D341Med (cell line): ENCODE measurements around the gene DAPK2.

ENCODE experiments used
- DNase-seq: peaks from one replicate; pipeline ENCODE4 v3.0.0; 2012; ENCODE audit warnings: low spot score

Gene DAPK2

GRCh38 chr15:63996794-63997357 lies 49.4 kb downstream of the DAPK2 start:
- no peak for DNase-seq

DNA sequence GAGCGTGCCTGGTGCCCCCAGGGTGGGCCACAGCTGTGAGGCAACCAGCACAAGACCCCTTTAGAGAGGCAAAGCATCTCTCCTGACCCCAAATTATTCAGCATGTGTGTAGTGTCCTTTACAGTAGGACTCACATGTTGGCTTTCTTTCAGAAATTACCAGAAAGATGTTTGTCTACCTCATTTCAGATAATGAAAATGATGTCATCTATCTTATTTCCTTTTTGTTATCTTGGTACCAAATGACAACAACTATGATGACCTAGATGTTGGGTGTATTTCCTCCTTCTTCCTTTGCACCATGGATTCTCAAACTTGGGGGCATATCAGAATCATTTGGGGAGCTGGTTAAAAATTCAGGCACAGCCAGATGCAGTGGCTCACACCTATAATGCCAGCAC lies 50.5 kb downstream of the DAPK2 start:
- no peak for DNase-seq

DNA sequence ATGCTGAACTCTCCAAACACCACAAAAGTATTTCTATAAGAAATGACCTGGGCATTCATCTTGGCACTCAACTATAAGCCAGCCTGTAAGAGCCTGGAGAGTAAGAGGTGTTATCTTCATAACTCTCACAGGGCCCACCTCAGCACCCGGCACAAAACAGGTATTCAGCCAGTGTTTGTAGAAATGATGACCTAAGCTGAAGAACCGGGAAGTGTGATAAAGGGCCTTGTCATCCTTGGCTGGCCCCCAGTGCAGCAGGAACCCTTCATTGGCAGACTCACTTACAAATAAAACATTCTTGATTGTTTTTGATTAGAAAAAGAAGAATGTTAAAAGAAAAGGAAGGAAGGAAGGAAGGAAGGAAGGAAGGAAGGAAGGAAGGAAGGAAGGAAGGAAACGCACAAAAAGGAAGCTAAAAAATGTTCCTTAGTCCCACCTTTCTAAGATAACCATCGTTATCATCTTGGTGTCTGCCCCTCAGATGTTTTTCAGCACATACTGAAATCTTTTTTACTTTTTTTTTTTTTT lies 52.1 kb downstream of the DAPK2 start:
- DNase-seq = no peak

DNA sequence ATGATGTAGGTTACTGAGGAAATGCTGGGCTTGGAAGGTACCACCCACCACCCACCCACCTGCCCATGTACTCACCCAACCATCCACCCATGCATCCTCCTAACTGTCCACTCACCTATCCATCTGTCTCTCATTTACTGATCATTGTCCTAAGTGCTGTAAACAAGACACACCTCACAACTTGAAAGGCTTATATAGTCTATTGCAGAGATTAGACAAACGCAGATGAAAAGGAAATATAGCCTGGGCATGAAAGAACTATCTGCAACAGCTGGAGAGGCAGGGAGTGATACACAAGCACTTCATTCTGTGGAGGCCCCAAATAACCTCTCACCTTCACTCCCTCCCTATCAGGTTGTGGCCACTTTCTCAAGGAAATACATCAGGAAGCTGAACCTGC lies 54.0 kb downstream of the DAPK2 start:
- no peak for DNase-seq

DNA sequence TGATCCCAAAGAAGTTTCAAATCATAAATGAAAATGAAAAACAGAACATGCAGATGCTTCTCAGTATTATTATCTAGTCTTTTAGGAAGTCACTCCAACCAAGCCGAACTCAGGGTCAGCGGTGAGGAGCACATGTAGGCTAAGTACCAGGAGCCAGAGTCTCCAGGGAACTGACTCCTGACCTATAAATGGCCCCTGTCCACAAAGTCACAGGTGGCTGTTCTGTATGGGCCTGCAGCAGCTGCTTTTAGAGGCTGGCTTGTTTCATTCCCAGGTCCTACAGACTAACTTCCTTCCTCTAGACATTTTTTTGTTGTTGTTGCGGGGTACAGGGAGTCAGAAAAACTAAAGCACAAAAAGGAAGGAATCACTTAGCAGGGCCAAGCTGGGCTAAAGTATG lies 54.6 kb downstream of the DAPK2 start:
- DNase-seq = no peak

DNA sequence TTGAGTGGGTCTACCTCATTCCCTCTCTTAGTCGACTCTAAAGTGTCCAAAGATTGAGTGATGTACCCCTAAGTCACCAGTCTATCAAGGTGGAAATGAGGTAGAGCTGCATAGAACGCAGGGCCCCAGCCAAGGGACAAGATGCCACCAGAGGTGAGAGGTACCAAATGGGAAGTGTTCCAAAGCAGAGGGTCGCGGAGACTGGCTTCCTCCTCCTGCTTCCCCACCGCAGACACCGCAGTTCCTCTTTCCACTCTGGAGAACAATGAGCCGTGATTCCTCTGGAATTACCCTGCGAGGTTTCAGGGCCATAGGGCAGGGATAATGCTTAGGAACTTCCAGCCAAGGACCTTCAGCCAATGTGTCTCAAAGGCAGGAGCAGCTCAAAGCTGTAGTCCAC lies 55.8 kb downstream of the DAPK2 start:
- no peak for DNase-seq

DNA sequence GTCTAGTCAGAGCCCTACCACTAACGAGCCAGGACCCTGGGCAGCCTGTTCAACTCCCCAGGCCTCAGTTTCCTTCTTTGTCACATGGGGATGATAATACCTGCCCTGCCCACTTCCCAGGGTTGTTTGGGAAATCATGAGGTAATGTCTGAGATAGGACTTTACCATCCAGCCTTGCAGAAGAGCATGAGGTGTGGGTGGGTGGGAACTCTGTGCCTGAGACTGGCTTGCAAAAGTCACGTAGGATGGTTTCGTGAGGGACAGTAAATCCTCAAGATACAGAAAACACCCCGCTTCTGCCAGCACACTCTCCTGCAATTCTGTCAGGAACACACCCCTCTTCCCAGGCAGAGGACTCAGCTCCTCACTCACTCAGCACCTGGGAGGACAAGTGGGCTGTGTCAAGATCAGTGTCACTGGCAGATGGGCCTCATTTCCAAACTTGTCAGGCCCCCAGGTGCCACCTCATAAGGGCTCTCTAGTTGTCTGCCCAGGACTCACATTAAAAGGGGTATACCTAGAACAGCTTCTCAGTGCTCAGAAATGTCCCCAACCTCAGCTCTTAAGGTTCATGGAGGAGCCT lies 58.4 kb downstream of the DAPK2 start:
- DNase-seq = no peak

GRCh38 chr15:63986751-63987341 lies 59.4 kb downstream of the DAPK2 start:
- DNase-seq = no peak

DNA sequence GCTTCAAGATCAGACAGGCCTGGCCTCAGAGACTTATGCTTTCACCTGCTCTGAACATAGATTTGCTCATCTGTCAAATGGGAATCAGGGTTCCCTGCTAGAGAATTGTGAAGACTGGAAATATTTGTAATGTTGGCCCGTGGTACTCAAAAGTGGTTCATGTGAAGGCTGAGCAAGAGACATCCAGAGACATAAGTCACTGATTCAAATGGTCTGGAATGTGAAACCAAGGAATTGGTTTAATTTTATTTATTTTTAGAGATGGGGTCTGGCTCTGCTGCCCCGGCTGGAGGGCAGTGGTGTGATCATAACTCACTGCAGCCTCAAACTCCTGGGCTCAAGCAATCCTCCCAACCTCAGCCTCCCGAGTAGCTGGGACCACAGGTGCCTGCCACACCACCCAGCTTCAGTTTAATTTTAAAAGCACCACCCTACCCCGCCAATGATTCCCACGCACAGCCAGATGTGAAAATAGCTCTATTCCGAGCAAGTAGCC lies 60.1 kb downstream of the DAPK2 start:
- no peak for DNase-seq

DNA sequence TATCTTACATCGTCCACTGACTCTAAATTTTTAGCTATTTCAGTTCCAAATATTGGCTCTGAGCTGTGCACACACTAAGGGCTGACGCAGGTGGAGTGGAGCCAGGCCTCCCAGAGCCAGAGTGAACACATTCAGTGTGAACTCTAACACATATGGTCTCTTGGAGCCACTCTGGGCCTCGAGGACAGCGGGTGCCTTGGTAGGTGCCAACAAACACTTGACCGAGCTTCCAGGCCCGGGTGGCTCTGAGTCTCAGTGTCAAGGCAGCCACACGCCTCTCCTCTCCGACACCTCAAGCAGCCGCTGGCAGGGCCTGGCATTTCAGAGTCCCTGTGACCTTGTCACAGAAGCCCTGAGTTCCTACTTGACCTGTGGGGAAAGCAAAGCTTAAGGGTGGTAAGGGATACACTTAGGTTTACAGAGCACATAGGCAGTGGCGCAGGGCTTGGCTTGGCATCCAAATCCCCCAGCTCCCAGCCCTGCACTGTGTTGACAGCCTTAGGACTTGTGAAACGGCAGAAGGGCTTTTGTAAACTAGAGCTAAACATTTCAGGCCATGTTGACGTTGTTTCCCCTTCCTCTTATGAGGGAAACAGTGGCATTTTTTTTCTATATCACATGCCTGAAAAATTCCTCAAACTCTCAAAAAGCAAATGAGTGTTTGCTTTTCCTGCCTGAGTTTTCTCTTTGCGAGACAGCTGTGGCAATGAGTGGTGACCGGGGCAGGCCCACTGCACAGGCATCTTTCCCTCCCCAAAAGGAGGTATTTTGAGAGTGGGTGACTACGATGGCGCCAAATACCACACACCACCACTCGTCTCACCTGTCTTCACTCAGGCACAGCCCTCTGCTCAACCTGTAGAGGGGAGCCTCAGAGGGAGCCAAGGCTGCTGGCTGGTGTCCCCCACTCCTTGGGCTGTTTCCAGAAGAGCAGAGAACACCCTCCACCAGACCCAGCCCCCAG lies 60.8 kb downstream of the DAPK2 start:
- no peak for DNase-seq

- DNase-seq = no peak
These were observed 62.0 kb downstream of the DAPK2 start for GRCh38 chr15:63984331-63984730.

GRCh38 chr15:63983061-63983711 lies 63.1 kb downstream of the DAPK2 start:
- no peak for DNase-seq

- no peak for DNase-seq
These were observed 63.9 kb downstream of the DAPK2 start for GRCh38 chr15:63982381-63982854.

DNA sequence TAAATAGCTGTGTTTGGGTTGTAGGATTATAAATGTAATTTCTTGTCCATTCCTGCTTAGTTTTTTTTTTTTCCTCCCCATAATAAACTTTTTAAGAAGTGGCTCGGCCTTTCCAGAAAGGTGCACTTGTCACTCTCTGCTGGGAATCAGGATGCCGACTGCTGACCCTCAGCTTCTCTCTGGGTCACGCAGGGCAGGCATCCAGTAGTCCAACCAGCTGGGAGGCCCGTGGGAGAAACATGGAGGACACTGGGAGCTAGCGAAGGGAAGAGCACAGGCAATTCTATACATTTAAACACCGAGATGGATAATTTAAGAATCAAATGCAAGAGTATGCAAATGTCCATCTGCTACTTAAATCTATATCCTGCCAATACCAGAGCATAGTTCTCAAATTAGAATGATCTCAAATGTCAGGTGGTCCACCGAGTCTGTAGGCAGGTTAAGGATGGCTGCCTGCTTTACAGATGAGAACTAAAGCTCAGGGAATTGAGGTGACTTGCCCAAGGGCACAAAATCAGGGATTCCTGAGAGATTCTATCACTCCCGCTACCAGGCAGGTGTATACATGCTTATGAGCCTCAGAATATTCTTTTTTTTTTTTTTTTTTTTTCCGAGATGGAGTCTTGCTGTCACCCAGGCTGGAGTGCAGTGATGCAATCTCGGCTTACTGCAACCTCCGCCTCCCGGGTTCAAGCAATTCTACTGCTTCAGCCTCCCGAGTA lies 64.5 kb downstream of the DAPK2 start:
- DNase-seq = no peak

- DNase-seq = no peak
These were observed 67.0 kb downstream of the DAPK2 start for GRCh38 chr15:63979262-63979793.

- DNase-seq = no peak
These were observed 67.6 kb downstream of the DAPK2 start for GRCh38 chr15:63978511-63979261.

- DNase-seq = no peak
These were observed 69.2 kb downstream of the DAPK2 start for GRCh38 chr15:63977119-63977518.

DNA sequence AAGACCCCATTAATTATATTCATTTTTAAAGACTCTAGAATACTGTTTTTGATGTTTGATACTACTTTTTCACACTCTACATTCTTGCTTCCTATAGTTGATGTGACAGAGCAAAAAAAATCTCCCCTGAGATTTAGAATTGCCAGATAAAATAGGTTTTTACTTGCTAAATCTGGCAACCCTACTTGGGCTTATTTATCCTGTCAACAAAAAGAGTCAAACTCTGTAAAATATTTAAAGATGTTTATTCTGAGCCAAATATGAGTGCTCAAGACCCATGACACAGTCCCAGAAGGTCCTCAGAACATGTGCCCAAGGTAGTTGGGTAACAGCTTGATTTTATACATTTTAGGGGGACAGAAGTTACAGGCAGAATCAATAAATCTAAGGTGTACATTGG lies 72.3 kb downstream of the DAPK2 start:
- no peak for DNase-seq

GRCh38 chr15:63973212-63974009 lies 72.9 kb downstream of the DAPK2 start:
- no peak for DNase-seq
